ENCODE measurements around the gene MASP1. TPM values are rescaled to one million over a fixed set of nuclear protein-coding genes. Genes with fewer than 3 reads are reported as not detected.

Gene MASP1
- total RNA-seq, 4 donors from 2014 or later: 0.92 to 4.6 (median 1.2) TPM

- WGBS, 2 donors: 72 to 80% methylated on average over 1 to 2 of the region's 2 CpGs
- peaks cover 0 to 24% (median 0%) of the 10 kb centered on the region in 3 donors for H3K9me3 ChIP-seq
- intact Hi-C loops (cut with DNase I): no loop called here
Observed at GRCh38 chr3:187271582-187271981, 20.0 kb downstream of the MASP1 start.

GRCh38 chr3:187269486-187269885, 22.1 kb downstream of the MASP1 start:
- H3K9me3 ChIP-seq: peaks cover 0 to 24% (median 0%) of the 10 kb centered on the region in 3 donors
- H3K36me3 ChIP-seq: no peaks in the 10 kb centered on the region
- no peaks in the 10 kb centered on the region for H3K27me3 ChIP-seq
- no peak for DNase-seq
- no peak for TF ChIP-seq CTCF (IDR thresholded peaks at IDR 0.05)
- no peak overlapping the region for H3K27ac ChIP-seq
- H3K4me1 ChIP-seq: peaks cover 0 to 7% (median 0%) of the 10 kb centered on the region in 3 donors
- no peak overlapping the region for H3K4me3 ChIP-seq
- intact Hi-C loops (cut with DNase I): no loop called here

More at GRCh38 chr3:187271582-187271981, 20.0 kb downstream of the MASP1 start:
- Histone ChIP-seq H3K4me1 (no peaks in the 10 kb centered on the region), H3K36me3 (no peaks in the 10 kb centered on the region), H3K4me3 (no peak overlapping the region), H3K27me3 (peaks cover 0 to 4% (median 0%) of the 10 kb centered on the region in 4 donors), H3K27ac (no peak overlapping the region)
- no peak for TF ChIP-seq POLR2A (IDR thresholded peaks at IDR 0.05)
- TF ChIP-seq CTCF (IDR thresholded peaks at IDR 0.05): no peak
- DNase-seq: no peak

GRCh38 chr3:187267306-187267705, 24.2 kb downstream of the MASP1 start:
- TF ChIP-seq POLR2A (IDR thresholded peaks at IDR 0.05): no peak
- no peak for TF ChIP-seq CTCF (IDR thresholded peaks at IDR 0.05)
- Histone ChIP-seq H3K27ac (peak overlapping the region in 1 of 4 donors; percentile 43), H3K27me3 (peaks cover 0 to 3% (median 0%) of the 10 kb centered on the region in 4 donors), H3K4me1 (peaks cover 0 to 23% (median 0%) of the 10 kb centered on the region in 3 donors), H3K36me3 (no peaks in the 10 kb centered on the region), H3K4me3 (no peak overlapping the region), H3K9me3 (peaks cover 0 to 24% (median 0%) of the 10 kb centered on the region in 3 donors)
- intact Hi-C loops (cut with DNase I): no loop called here
- WGBS, 2 donors: 78 to 85% methylated on average over 3 of the region's 3 CpGs
- DNase-seq: no peak

- TF ChIP-seq POLR2A (IDR thresholded peaks at IDR 0.05) (no peak), CTCF (IDR thresholded peaks at IDR 0.05) (no peak)
- WGBS, 2 donors: 100% methylated on average over 1 of the region's 1 CpG
- H3K9me3 ChIP-seq: peaks cover 0 to 24% (median 0%) of the 10 kb centered on the region in 3 donors
Observed at GRCh38 chr3:187266691-187267090, 24.8 kb downstream of the MASP1 start.

GRCh38 chr3:187265461-187265955, 26.0 kb downstream of the MASP1 start:
- Histone ChIP-seq H3K4me3 (no peak overlapping the region), H3K9me3 (peaks cover 0 to 22% (median 0%) of the 10 kb centered on the region in 3 donors), H3K27ac (peak overlapping the region in 2 of 4 donors; percentile 45 to 49), H3K4me1 (peaks cover 0 to 23% (median 0%) of the 10 kb centered on the region in 3 donors), H3K36me3 (no peaks in the 10 kb centered on the region), H3K27me3 (peaks cover 0 to 4% (median 0%) of the 10 kb centered on the region in 4 donors)
- DNase-seq: no peak
- TF ChIP-seq CTCF (IDR thresholded peaks at IDR 0.05): no peak
- no peak for TF ChIP-seq POLR2A (IDR thresholded peaks at IDR 0.05)
- 31 to 71% methylated on average over 2 of the region's 2 CpGs for WGBS, 2 donors
- intact Hi-C loops (cut with DNase I): no loop called here

More at GRCh38 chr3:187266691-187267090, 24.8 kb downstream of the MASP1 start:
- intact Hi-C loops (cut with DNase I): no loop called here
- no peak overlapping the region for H3K4me3 ChIP-seq
- DNase-seq: no peak
- H3K27ac ChIP-seq: peak overlapping the region in 2 of 4 donors; percentile 27 to 43
- peaks cover 0 to 23% (median 0%) of the 10 kb centered on the region in 3 donors for H3K4me1 ChIP-seq
- H3K27me3 ChIP-seq: peaks cover 0 to 4% (median 0%) of the 10 kb centered on the region in 4 donors
- H3K36me3 ChIP-seq: no peaks in the 10 kb centered on the region
